Renal cortex interstitium (tissue), 15 donors: ENCODE results near the gene ALDH1A3. TPM values are rescaled to one million over a fixed set of nuclear protein-coding genes. Genes with fewer than 3 reads are reported as not detected.
"Not testable (repeated sequence)": the region's sequence is repeated elsewhere in the genome, so short reads cannot be mapped to it uniquely, and the experiment has no call there.

Experiments used
- DNase-seq, 11 donors: peaks; one replicate each; pipeline ENCODE4 v3.0.0-alpha.2; 2013; ENCODE audit warnings: low read depth in 9 of 11, low spot score in 4 of 11; ENCODE audit errors: extremely low read depth in 1 of 11
- long read RNA-seq, 16 experiments: transcript quantifications; one replicate each; lab custom pipeline, GENCODE V29; 2026
- polyA plus RNA-seq, 3 donors: library from polyadenylated mRNA; unstranded; fragments of 120-200 nt; gene quantifications; one replicate each; pipeline ENCODE4 v1.2.1, GENCODE V29; 2013; ENCODE audit not compliant: insufficient read length in 3 of 3

Gene ALDH1A3
- polyA plus RNA-seq, result 1 to 10 TPM; 5.2 to 7.1 (median 5.9) TPM
- long read RNA-seq, donor 1, result 0 reads
- long read RNA-seq, donor 2, result 0 reads
- long read RNA-seq, donor 3, result 0 reads
- long read RNA-seq, donor 4, result 0 reads
- long read RNA-seq, donor 5, result 0 reads
- long read RNA-seq, donor 6, result 0 reads
- long read RNA-seq, donor 7, partial matches to known transcripts, result 0 of 1 reads
- long read RNA-seq, donor 7, other reads (novel, unspliced or antisense), result 0 of 1 reads
- long read RNA-seq, donor 8, result 0 reads
- long read RNA-seq, donor 9, partial matches to known transcripts, result 0 of 1 reads
- long read RNA-seq, donor 9, other reads (novel, unspliced or antisense), result 0 of 1 reads
- long read RNA-seq, donor 10, partial matches to known transcripts, result 0 of 1 reads
- long read RNA-seq, donor 10, other reads (novel, unspliced or antisense), result 0 of 1 reads
- long read RNA-seq, donor 11, result 0 reads
- long read RNA-seq, donor 12, result 0 reads
- long read RNA-seq, donor 13, result 0 reads
- long read RNA-seq, donor 14, partial matches to known transcripts, result 0 of 1 reads
- long read RNA-seq, donor 14, other reads (novel, unspliced or antisense), result 0 of 1 reads
- long read RNA-seq, donor 15, result 0 reads
- long read RNA-seq, donor 16, partial matches to known transcripts, result 0 of 3 reads
- long read RNA-seq, donor 16, other reads (novel, unspliced or antisense), result 0 of 3 reads

- no peak for DNase-seq
Observed at GRCh38 chr15:100879464-100880138, at the start of gene ALDH1A3. Gene ALDH1A3, plus strand, starts transcription at chr15:100879831. Its CDS starts 77 bp downstream, at chr15:100879908.

- DNase-seq, result no peak
Observed at GRCh38 chr15:100831467-100831866, 48.2 kb upstream of the ALDH1A3 start.

- no peak for DNase-seq
Observed at GRCh38 chr15:100832149-100832942, 47.3 kb upstream of the ALDH1A3 start.

GRCh38 chr15:100833417-100834389 is 45.9 kb upstream of the ALDH1A3 start:
- DNase-seq, result no peak

- no peak for DNase-seq
Observed at GRCh38 chr15:100834731-100835130, 44.9 kb upstream of the ALDH1A3 start.

GRCh38 chr15:100835636-100836035 is 44.0 kb upstream of the ALDH1A3 start:
- DNase-seq, result no peak

- DNase-seq, result no peak
Observed at GRCh38 chr15:100836501-100836900, 43.1 kb upstream of the ALDH1A3 start.

- no peak for DNase-seq
Observed at GRCh38 chr15:100841426-100841825, 38.2 kb upstream of the ALDH1A3 start.

GRCh38 chr15:100842756-100843730 is 36.6 kb upstream of the ALDH1A3 start:
- no peak for DNase-seq

GRCh38 chr15:100844167-100844566 is 35.5 kb upstream of the ALDH1A3 start:
- DNase-seq, result no peak

GRCh38 chr15:100844778-100845177 is 34.9 kb upstream of the ALDH1A3 start:
- no peak for DNase-seq

GRCh38 chr15:100847194-100847593 is 32.4 kb upstream of the ALDH1A3 start:
- DNase-seq, result no peak

- no peak for DNase-seq
Observed at GRCh38 chr15:100849021-100849854, 30.4 kb upstream of the ALDH1A3 start.

GRCh38 chr15:100849855-100850218 is 29.8 kb upstream of the ALDH1A3 start:
- no peak for DNase-seq

- DNase-seq, result not testable (repeated sequence)
Observed at GRCh38 chr15:100851428-100852015, 28.1 kb upstream of the ALDH1A3 start.

GRCh38 chr15:100852630-100853029 is 27.0 kb upstream of the ALDH1A3 start:
- no peak for DNase-seq
